HG03103 (cell line): ENCODE results near the gene MSRB2.

Source experiments
- ATAC-seq: cut with Tn5 transposase; IDR thresholded peaks from one replicate; pipeline ENCODE4 v1.9.1; 2021; ENCODE audit warnings: low read depth; ENCODE audit not compliant: unreplicated experiment

MSRB2 gene

DNA sequence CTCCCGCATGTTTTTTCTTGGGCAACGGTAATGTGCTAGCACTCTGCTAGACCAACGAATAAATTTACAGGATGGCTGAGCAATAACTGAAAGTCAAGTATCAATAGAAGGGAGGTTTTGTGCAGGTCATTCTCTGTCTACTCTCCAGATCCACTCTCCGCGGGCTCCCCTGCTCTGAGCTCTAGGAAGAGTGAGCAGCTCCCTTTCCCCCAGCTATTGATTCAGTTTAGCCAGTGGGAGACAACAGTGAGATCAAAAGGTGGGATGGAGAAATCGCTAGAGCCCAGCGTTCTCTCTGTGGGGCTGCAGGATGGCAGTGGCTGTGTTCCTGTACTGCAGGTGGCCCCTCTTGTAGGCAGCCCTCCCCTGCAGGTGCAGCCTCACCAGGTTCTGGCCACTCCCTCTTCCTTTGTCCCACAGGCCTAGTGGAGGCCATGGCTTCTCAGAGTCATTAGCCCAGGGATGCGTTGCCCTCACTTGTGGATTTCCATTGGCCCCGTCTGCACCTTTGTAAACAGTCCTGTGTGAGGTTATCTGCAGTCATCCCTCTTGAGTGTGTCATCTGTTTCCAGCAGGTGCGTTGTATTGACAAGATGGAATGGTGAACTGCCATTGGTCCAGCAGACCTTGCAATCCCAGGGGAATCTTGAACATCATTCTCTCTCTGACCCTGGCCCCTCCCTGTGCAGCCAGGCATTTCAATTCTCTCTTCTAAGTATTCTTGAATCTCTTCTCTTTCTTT, 11.1 kb downstream of the MSRB2 start:
- ATAC-seq, result no peak

DNA sequence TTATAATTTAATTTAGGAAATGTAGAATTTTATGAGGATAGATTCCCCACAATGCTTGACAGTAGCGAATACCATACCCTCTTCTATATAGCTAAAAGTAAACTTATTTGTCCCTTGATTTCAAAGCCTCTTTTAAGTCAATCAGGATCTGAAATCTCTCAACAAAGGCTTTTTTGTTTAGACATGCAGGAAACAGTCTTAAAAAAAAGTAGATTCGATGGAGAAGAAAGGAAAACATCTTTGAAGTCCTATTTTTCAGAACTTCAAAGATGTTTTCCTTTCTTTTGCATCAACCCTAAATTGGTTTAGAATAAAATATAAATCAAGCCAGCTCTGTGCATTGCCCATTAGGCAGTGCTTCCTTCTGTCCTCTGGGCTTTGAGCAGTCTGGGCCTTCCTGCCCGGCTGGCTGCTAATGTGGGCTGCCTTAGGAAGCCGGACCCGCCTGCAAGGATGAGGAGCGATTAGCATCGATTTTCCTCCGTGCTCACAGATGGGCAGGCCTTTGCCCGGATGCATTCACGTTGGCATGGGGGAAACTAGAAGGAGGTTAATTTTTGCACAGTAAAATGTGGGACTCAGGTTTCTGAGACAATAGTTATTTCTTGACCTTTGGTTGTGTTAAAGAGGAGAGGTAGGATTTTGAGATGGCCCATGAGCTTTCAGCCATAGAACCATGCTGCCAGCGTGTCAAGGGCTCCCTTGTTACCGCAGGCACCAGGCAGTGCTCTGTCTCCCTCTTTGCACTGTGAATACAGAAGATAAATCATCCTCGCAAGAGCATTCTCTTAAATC, 15.5 kb downstream of the MSRB2 start:
- no peak for ATAC-seq

DNA sequence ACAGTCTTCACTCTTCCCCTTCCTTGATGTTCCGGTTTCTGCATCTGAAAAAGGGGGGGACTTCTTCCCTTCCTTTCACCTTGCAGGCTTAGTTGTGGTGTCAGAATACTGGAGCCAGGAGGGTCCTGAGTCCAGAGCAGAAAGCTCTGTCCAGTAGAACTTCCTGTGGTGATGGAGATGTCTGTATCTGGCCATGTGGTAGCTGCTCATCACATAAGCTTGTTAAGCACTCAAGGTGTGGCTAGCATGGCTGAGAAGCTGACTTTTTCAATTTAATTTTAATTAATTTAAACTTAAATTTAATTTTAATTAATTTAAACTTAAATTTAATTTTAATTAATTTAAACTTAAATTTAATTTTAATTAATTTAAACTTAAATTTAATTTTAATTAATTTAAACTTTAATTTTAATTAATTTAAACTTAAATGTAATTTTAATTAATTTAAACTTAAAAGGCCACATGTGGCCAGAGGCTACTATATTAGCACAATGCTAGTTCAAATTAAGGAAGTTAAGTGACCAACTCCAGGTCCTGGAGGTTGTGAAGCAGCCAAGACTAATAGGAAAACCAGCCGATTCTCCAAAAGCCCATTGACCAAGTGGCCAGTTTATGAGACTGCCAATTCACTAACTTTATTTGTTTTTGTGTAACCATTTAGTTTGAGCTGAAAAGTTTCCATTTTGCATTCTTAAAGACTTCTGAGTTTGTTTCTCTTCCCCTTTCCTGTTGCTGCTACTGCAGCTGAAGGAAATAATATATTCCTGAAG, 16.3 kb downstream of the MSRB2 start:
- ATAC-seq, result no peak

DNA sequence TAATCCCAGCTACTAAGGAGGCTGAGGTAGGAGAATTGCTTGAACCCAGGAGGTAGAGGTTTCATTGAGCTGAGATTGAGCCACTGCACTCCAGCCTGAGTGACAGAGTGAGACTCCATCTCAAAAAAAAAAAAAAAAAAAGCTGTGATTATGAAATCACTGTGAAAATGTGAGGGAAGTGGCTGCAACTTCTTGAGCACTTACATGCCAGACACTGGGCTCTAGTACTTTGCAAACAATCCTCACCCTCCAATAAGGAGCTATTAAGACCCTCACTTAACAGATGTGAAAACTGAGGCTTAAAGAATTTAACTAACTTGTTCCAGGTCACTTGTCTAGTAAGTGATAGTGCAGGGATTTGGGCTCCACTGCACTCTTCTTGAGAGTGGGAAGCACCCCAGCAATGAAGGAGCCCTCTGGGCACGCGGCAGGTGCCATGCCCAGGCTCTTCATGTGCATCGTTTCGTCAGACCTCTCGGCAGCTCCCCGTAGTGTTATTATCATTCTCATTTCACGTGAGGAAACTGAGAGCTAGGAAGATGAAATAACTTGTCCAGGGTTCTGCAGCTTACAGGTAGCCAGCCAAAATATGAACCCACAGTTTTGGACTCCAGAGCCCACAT, 19.0 kb downstream of the MSRB2 start:
- ATAC-seq, result no peak

DNA sequence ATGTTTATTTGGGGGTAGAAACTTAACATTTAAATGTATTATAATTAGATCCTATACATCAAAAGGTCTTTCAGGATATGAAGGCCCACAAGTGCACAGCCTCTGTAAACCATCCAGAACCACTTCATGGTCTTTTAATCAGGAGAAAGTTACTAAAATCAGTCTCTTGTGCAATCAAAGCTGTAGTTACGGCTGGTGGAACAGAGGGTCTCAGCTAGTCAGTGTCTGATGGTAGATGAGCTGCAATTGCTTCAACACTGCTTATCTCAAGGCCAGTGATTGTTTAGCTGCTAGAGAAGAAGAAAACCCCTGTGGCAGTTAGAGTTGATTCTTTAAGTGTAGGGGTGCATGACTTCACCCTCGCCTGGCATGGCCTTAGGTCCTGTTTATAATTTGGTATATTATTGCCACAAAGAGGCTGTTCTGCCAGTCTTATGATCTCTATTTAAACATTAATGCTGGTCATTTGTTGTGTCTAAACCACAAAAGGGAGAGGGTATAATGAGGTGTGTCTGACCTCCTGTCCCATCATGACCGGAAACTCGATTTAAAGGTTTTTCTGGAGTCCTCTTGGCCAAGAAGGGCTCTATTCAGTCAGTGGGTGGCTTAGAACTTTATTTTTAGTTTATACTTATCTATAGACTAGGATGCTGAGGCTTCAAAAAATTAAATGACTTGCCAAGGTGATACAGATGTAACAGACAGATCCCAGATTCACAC, 21.3 kb downstream of the MSRB2 start:
- ATAC-seq, result no peak

DNA sequence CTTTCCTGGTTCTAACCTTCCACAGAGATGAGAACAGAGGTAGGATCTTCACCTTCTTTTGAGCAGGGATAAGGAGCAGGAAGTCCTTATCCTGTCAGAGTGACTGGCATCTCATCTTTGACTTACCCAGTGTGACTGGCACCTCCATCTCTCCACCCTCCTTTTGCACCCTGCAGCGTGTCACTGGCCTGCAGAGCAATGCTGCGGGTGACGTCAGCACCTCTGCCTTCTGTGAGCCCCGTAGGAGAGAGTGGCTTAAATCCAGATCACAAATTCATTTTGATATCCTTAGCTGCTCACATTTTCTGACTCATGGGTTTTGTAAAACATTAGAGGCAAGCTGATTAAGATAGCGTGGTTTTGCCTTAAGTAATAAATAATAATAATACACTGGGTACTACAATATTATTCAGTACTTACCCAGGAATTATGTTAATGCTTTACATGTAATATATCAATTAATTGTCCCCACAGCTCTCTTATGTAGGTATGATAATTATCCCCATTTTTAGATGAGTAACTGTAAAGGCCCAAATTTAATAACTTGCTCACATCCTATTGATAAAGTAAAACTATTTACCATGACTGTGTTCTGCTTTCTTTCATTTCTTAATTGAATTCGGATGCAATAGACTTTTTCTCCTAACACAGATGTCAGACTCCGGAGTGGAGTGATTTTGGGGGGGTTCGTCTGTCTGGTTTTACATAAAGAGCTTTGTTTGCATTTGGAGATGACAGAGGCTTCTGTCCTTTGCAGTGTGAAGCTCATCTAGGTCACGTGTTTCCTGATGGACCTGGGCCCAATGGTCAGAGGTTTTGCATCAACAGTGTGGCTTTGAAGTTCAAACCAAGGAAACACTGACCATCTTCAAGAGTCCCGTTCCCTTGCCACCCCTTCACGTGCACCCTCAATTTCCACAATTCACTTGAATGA, 24.9 kb downstream of the MSRB2 start:
- no peak for ATAC-seq

DNA sequence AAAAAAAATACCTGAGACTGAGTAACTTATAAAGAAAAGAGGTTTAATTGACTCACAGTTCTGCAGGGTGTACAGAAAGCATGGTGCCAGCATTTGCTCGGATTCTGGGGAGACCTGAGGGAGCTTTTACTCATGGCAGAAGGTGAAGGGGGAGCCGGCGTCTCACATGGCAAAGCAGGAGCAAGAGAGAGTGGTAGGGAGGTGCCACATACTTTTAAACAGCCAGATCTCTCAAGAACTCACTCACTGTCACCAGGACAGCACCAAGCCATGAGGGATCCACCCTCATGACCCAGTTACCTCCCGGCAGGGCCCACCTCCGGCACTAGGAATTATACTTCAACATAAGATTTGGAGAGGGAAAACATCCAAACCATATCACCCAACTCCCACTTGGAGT, 25.8 kb downstream of the MSRB2 start:
- ATAC-seq, result no peak

DNA sequence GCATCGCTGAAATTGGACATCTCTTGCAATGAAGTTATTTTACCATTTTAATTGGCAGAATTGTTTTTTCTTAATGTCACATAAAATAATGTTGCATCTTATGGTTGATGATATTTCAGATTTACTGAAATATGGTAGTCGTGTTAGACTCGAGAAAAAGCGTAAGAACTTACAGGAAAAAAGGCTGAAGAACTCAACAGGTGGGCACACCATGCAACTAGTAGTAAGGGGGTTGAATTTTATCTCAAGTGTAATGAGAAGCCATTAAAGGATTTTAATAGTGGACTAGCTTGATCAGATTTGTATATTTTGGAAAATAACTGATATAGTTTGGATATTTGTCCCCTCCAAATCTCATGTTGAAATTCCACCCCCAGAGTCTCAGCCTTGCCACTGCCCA, 41.1 kb downstream of the MSRB2 start:
- ATAC-seq, result no peak

DNA sequence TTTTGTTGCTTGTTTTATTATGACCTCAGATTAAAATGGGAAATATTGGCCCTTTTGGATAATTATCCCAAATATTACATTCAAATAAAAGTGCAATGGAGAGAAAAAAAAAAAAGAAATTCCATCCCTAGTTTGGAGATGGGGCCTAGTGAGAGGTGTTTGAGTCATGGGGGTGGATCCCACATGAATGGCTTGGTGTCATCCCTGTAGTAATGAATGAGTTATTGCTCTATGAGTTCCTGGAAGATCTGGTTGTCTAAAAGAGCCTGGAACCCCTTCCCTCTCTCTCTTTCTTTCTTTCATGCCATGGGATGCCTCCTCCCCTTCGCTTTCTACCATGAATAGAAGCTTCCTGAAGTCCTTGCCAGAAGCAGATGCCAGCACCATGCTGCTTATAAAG, 44.3 kb downstream of the MSRB2 start:
- no peak for ATAC-seq

DNA sequence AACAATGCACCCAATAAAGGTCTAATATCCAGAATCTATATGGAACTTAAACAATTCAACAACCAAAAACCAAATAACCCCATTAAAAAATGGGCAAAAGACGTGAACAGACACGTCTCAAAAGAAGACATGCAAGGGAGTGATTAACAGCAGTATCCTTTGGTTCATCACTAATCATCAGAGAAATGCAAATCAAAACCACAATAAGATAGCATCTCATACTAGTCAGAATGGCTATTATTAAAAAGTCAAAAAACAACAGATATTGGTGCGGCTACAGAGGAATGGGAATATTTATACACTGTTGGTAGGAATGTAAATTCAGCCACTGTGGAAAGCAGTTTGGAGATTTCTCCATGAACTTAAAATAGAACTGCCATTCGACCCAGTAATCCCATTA, 46.6 kb downstream of the MSRB2 start:
- ATAC-seq, result no peak

DNA sequence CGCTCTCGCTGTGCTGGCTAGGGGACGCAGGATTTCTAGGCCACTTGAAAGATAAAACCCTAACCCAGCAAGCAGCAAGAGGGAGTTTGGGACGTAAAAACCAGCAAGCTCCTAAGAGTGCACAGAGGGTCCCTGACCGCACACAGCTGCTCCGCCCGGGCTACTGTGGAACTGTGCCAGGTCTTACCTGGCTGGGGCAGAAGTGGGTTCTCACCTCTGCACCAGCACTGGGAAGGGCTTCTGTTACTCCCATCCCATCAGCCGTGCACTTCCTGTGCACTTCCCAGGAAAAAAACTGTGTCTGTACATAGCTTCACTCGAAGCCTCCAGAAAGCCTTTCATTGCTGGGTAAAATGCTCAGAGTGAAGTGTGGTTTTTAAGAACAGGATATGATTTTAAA, 50.9 kb downstream of the MSRB2 start:
- ATAC-seq, result no peak

DNA sequence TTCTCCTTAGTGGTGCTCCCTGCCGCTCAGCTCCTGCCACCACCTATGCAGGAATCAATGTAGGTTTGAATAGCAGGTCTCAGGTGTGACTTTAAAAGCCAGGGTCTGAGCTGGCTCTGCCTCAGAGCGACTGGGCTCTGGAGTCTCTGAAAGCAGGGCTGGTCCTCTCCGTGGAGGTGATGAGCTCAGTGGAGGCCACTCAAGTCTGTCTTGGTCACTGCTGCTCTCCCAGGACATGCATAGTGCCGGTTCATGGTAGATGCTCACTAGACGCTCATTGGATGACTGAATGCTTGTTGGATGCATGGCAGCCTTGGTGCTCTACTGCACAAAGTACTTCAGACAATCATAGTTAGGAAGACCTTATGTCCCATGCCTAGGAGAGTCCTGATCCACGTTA, 51.7 kb downstream of the MSRB2 start:
- ATAC-seq, result no peak

DNA sequence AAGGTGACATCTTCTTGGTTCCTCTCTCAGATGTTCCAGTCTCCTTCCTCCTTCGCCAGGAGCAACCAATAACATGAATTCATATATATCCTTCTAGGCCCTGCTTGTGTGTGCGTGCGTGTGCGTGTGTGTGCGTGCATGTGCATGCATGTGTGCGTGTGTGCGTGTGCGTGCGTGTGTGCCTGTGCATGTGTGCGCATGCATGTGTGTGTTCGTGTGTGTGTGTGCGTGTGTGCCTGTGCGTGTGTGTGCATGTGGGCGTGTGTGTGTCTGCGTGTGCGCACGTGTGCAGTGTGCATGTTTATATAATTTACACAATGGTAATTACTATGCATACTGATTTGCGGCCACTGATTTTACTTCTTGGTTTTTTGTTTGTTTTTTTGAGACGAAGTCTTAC, 52.8 kb downstream of the MSRB2 start:
- ATAC-seq, result no peak

DNA sequence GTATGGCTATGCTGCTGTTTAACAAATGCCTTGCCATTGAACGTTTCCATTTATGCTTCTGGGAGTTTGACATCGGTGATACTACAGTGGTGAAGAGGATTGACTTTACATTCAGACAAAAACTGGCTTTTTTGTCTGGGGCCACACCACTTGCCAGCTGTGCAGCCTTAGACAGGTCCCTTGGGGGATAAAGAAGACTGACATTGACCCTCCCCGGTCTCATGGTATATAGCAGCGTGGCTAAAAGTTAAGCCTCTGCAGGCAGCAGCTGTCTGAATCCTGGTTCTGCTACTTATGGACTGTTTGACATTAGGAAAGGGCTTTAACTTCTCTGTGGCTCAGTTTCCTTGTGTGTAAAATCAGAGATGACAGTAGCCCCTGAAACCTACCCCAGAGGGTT, 54.7 kb downstream of the MSRB2 start:
- no peak for ATAC-seq

DNA sequence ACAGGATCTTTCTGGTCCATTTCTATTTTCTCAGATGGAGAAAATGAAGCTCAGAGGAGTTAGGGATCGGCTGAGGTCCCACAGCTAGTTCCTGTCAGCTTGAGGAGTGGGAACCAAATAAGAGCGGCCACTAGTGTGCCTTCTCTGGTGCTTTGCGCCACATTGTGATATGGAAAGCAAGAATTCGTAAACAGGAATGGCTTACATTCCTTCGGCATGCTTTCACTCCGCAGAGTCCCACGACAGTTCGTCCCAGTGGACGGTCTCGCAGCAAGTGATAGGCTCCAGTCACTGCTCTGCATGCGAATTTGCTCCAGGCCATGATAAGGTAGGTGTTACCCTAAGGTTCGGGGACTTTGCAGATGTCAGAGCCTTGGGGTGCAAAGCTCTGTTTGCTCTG, 55.2 kb downstream of the MSRB2 start:
- no peak for ATAC-seq

DNA sequence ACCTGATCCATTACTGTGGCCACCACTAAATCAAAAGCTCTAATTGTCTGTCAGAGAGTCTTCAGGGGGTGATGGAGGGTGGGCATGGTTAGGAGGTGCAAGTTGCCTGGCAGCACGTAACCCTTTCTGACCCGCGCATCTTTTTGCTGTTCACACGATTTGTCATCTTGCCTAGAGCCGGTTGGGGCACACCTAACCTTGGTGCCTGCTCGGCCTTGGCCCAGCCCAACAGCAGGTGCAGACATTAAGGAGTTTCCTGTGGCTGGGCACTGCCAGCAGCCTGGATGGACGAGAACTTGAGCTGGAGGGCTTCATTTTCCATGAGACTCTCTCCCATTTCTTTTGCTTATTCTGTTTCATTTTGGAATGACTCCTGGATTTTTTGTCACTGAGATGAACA, 55.7 kb downstream of the MSRB2 start:
- ATAC-seq, result no peak

DNA sequence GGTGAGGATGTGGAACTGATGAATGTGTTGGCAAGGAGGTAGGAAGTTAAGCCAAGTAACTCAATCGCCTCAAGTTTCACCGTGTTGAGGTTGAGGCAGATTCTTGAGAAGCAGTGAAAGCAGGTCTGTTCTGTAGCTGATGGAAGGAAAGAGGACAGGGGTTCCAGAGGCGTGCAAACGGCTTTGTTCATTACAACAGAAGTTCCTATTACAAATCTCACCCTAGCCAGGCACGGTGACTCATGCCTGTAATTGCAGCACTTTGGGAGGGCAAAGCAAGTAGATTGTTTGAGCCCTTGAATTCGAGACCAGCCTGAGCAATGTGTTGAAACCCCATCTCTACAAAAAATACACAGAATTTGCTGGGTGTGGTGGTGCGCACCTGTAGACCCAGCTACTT, 59.8 kb downstream of the MSRB2 start:
- no peak for ATAC-seq

DNA sequence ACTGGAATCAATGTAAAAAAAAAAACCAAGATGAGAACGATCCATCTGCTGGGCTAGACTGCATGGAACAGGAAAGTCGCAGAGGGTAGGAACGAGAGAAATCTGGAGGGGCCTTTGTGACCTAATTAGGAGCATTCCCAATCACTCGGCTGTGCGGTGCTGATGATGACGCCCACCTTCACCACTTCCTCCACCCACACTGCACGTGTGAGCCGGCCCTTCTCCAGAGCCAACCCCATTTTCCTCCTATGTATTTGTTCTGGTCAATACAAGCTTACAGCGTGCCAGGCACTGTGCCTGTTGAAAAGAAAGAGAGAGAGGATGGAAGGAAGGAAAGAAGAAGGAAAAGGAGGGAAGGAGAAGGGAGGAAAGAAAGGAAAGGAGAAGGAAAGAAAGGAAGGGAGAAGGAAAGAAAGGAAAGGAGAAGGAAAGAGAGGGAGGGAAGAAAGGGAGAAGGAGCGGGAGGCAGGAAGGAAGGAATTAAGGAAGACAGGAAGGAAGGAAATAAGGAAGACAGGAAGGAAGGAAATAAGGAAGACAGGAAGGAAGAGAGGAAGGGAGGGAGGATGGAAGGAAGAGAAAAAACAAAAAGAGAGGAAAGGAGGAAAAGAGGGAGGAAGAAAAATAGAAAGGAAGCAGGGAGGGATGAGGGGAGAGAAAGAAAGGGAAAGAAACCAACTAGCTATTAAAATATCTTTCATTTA, 61.2 kb downstream of the MSRB2 start:
- ATAC-seq, result no peak

DNA sequence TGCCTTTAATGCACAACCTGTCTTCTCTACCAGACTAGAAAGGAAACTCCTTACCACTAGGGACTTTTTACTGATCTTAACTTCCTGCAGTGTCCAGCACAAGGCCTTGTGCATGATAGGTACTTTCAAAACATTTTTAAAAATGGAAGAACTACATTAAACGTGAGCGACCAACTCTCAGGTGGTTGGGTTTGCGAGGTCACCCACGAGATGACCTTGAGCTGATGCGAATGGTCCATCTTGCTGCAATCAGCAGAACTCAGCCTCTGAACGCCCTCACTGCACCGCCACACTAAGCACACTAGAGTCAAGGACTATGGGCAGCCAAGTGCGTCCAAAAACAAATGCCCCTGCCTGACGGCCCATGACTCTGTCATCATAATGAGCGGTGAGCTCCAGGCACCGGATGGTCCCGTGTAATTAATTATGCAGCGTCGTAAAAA, 61.9 kb downstream of the MSRB2 start:
- ATAC-seq, result no peak
